ENCODE data around the gene MYT1.
"Not testable (repeated sequence)": the region's sequence is repeated elsewhere in the genome, so short reads cannot be mapped to it uniquely, and the experiment has no call there.

Gene MYT1

GRCh38 chr20:64171211-64171610, 7.0 kb downstream of the MYT1 start:
- no peak for DNase-seq

GRCh38 chr20:64173116-64173515, 8.9 kb downstream of the MYT1 start:
- no peak for DNase-seq

DNA sequence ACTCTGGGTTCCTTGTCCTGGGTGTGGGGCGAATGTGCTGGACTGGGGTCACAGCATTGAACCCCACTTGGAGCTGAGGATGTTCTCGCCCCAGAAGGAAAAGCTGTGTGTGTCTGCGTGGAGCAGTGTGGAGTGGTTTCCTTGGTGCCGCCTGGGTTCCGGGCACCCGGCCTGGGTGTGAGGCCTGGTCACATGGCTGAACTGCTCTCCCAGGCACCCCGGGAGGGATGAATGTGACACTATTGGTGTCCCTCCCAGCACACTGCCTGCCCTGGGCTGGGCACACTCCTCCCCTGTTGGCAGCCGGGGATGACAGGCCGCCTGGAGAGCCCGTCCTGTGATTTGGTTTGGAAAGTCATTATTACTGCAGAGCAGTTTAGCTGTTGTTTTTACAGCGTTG, 12.3 kb downstream of the MYT1 start:
- no peak for DNase-seq

- DNase-seq: no peak
Observed at GRCh38 chr20:64176971-64177370, 12.7 kb downstream of the MYT1 start.

GRCh38 chr20:64177384-64177783, 13.1 kb downstream of the MYT1 start:
- DNase-seq: no peak

- no peak for DNase-seq
Observed at GRCh38 chr20:64177787-64178186, 13.5 kb downstream of the MYT1 start.

GRCh38 chr20:64178925-64179324, 14.7 kb downstream of the MYT1 start:
- not testable (repeated sequence) for DNase-seq

DNA sequence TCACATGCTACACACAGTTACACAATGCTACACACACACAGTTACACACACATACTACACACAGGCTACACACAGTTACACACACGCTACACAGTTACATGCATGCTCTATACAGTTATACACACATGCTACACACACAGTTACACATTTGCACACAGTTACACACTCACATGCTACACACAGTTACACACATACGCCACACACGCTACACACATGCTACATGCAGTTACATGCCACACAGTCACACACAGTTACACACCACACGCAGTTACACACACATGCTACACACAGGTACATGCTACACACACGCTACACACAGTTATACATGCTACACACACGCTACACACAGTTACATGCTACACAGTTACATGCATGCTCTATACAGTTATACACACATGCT, 15.6 kb downstream of the MYT1 start:
- DNase-seq: no peak

- no peak for DNase-seq
Observed at GRCh38 chr20:64180673-64181072, 16.4 kb downstream of the MYT1 start.

DNA sequence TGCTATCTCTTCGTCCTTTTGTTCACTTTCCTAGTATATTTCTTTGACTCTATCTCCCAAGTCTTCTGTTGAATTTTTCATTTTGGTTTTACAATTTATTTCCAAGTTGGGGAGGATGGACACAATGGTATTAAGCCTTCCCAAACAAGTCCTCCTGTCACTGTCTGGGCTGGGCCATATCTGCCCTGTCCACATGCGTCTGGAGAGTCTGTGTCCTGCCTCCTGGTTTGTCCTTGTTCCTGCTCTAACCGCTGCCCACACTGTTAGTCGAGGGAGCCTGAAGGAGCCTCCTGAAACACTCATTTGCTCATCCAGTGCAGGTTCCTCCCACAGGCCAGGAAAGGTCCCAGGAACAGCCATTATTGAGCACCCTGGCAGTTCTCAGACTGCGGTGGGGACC, 17.1 kb downstream of the MYT1 start:
- DNase-seq: no peak

GRCh38 chr20:64182146-64182865, 18.1 kb downstream of the MYT1 start:
- DNase-seq: no peak

GRCh38 chr20:64183313-64183712, 19.1 kb downstream of the MYT1 start:
- no peak for DNase-seq

DNA sequence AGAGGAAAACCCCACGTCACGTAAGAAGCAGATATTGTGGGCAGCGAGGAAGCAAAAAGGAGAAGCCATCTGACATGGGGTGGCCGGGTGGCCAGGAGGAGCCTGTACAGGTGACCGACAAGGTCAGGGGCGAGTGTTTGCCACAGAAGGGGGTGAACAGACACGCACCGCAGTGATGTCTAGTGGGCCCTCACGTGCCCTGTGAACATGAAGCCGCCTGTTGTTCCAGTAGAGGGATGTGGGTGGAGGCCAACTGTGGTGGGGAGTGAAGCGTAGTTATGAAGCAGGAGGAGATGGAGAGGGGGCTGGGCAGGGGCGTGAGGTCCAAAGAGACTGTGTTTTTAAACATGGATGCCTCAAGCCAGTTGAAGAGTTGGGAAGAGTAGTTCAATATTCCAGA, 20.5 kb downstream of the MYT1 start:
- DNase-seq: no peak

DNA sequence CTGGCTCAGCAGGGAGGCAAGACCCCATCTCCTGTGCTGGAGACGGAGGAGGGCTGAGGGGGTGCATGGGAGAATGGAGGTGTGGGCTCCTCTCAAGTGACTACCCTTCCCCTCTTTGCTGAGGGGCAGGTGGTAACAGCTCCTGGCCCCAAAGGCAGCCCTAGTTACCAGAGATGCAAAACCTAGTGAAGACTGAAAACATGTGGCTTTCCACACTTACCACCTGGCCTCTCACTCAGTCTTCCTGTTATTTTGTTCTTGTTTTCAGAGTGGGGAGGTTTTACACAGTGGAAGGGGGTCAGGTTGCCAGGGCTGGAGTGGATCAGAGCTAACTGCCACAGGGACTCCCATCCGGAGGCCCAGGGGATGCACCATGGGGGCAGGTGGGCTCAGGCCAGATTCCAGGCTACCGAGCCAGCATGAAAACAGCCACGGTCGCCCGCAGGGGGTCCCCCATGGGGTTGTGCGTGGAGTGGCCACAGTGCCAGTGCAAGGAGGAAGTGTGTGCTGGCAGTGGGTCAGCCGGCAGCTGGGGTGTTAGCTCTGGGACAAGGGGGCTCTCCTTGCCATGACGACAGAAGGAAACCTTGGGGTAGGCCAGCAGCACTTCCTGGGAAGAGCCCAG, 21.1 kb downstream of the MYT1 start:
- DNase-seq: no peak

GRCh38 chr20:64186071-64186598, 21.9 kb downstream of the MYT1 start:
- no peak for DNase-seq

- DNase-seq: not testable (repeated sequence)
Observed at GRCh38 chr20:64187213-64187612, 23.0 kb downstream of the MYT1 start.

DNA sequence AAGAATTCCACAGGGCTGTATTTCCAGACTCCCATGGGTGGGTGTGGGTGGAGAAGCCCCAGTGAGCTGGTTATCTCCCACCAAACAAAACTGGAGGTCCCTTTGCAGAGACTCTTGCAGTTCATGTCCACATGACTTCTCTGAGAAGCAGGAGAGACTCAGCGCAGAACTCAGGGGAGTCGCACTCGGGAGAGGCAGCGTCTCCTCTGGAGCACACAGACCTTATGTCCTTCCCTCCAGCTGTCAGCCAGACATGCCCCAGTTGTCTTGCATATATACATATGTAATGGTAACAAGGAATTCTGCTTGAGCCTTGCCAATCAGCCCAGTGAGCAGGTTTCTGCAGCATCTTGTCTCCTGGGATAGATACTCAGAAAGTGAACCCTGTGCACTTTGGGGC, 23.8 kb downstream of the MYT1 start:
- no peak for DNase-seq

DNA sequence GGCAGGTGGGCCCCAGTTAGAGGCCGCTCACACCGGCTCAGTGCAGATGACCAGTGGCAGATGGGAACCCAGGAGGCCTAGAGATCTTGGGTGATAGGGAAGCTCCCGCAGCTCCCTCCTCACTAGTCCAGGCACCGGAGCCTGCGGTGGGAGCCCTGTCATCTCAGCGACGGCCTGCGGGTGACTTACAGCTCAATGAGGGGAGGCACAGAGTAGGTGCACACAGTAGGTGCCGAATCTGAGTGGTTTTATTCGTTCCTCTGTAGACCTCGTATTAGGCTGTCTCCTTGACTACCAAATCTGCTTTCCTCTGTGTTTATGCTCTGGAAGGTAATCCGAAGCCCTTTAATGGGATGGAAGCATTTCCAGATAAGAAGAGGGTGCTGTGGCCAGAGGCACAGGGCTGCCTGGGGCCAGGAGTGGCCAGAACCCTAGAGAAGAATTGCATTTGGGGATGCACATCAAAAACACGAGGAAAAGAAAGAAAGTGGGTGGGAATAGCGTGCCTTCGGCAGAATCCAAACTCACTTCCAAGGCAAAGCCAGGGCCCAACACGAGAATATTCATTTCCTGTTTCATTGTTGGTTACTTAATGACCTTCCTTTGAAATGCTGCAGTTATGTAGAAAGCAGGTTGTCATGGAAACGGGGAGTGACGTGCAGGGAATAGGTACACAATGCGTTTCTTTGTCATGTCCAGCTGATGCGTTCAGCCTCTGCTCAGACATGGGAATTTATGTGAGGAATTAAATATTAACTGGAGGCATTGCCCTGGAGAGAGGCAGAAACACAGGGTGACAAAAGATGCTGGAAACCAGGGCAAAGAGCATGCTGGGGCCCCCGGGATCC, 24.7 kb downstream of the MYT1 start:
- peak; percentile 91 for DNase-seq

- no peak for DNase-seq
Observed at GRCh38 chr20:64189530-64189966, 25.3 kb downstream of the MYT1 start.

DNA sequence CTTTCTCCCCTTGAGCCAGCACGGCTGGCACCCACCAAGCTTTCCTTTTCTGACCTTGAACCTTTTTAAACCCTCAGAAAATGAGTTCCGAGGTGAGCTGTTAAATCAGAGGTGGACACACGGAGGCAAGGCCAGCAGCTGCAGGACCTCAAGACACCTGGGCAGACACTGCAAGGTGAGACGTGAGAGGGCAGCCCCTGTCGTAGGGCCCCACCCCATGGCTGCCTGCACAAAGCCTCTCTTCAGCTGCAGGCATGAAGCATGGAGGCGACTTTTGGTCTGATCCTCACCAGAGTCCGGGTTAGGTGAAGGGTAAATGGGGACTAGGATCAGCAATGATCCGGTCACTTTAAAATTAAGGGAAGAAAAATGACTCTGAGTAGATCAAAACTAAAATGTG, 25.7 kb downstream of the MYT1 start:
- DNase-seq: no peak

DNA sequence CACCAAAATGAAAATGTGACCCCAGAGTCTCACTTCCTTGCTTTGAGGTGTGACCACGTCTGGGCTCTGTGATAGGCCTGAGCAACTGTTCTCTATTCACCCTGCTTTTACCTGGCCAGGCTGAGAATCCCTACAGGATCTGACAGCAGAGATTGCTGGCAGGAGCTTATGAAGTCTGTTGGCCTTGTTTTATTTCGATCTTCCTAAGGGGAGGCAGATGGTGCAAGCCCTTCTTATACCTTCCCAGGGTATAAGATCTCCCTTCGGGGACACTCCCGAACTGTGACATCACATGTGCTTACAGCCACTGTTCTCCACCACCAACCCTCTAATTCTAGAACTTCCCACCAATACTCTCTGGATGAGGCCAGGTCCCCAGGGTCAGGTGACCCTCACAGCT, 26.8 kb downstream of the MYT1 start:
- DNase-seq: no peak

DNA sequence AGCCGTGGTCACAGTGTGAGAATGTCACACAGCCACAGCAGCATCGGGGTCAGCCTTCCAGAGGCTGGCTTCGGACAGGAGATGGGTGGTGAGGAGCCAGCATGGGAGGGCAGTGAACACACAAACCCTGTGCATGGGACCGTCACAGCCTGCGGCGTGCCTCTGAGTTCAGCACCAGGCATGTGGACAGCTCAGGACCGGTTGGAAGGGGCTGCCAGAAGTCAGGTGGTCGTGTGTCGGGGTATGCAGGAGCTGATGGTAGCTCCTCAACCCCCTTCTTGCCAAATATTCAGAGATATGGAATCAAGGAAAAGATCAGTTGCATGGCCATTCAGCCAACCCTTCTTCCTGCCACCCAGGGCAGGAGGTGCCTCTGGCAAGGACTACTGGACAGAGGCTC, 28.2 kb downstream of the MYT1 start:
- no peak for DNase-seq

DNA sequence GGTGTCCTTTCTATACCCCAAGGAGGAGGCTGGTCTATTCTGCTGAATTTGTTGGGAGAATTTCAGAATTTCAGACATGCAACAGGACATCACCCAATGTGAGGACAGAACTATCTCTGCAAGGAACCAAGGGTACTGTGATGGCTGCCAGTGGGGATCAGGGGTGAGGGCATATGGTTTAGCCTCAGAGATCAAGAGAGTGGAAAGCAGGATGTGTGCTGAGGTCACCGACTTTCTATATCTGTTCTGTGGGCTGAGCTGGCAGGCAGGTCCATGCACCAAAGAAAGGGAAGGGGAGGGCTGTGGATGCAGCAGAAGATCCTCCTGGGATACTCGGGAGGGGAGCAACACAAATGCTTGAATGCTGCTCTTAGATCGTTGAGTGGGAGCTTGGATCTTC, 28.8 kb downstream of the MYT1 start:
- no peak for DNase-seq

DNA sequence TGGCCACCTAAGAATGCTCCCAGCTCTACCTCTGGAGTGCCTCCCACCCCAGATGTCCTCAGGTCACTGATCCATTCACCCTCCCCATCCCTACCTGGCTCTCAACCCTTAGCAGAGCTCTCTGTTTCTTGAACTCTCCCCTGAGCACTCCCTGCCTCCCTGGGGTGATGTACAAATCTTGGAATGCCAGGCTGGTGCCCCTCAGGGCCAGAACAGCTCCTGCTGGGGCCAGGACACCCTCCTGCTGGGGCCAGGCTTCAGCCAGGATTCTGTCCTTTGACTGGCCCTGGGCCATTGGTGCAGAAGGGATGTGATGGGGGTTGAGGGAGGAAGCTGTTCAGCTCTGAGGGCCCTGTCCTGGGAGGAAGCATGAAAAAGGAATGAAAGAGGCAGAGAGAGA, 30.0 kb downstream of the MYT1 start:
- DNase-seq: no peak
